ENCODE results near the gene TXNDC5.

TXNDC5 gene

GRCh38 chr6:7868926-7869325, 41.7 kb downstream of the TXNDC5 start:
- no peak for DNase-seq (ENCODE audit: low read depth in 2 of 2)

DNA sequence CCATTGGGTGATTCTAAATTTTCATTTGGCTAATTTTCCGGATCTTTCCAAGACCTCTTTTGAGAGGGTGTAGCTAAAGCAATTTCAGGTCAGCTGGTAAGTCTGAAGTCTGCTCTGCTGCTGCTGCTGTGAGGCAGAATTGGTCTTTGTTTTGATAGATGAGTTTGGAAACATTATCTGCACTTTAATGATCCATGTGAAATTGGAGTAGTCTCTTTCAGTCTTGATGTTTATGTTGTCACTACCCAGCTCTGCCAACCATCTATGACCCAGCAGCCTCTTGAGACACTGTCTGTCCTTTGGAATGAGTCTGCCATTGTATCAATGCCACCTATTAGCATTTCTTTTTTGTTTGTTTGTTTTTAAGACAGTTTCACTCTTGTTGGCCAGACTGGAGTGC, 44.1 kb downstream of the TXNDC5 start:
- no peak for DNase-seq (ENCODE audit: low read depth in 2 of 2)

DNA sequence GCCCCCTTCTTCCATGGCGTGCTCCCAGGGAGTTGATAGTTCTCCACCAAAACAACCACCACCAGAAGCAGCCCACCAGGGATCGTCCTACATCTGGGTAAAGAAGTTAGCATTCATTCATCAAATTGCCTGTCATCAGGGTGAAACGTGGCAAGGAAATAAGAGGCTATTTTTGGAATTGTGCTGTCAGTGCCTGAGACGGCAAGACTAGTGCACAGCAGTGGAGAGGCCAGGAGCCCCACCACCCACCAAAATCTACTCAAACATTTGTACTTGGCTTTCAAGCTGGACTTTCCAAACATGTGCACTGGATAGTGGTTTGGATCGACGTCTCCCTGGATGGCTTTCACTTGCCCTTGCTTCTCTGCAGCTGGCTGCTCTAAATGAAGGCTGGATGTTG, 44.8 kb downstream of the TXNDC5 start:
- DNase-seq (ENCODE audit: low read depth in 2 of 2): no peak

DNA sequence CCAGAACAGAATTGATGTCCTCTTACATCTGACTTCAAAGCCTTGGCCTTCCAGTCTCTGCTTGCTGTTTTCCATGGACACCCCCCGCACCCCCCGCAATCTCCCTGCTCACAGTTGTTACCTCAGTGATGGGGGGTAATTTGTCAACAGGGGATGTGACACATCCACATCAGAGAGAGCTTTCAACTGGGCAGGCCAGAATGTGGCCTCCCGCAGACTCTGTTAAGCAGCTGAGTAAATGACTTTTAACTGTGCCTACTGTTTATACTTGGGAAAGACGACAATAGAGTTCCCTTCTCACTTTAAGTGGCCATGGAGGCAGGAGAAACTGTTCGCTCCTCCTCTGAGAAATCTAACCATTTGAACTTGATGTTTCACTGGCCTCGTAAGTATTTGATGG, 51.0 kb downstream of the TXNDC5 start:
- no peak for DNase-seq (ENCODE audit: low read depth in 2 of 2)

- DNase-seq (ENCODE audit: low read depth in 2 of 2): no peak
Observed at GRCh38 chr6:7851780-7852179, 58.8 kb downstream of the TXNDC5 start.

GRCh38 chr6:7848229-7848628, 62.4 kb downstream of the TXNDC5 start:
- DNase-seq (ENCODE audit: low read depth in 2 of 2): no peak

DNA sequence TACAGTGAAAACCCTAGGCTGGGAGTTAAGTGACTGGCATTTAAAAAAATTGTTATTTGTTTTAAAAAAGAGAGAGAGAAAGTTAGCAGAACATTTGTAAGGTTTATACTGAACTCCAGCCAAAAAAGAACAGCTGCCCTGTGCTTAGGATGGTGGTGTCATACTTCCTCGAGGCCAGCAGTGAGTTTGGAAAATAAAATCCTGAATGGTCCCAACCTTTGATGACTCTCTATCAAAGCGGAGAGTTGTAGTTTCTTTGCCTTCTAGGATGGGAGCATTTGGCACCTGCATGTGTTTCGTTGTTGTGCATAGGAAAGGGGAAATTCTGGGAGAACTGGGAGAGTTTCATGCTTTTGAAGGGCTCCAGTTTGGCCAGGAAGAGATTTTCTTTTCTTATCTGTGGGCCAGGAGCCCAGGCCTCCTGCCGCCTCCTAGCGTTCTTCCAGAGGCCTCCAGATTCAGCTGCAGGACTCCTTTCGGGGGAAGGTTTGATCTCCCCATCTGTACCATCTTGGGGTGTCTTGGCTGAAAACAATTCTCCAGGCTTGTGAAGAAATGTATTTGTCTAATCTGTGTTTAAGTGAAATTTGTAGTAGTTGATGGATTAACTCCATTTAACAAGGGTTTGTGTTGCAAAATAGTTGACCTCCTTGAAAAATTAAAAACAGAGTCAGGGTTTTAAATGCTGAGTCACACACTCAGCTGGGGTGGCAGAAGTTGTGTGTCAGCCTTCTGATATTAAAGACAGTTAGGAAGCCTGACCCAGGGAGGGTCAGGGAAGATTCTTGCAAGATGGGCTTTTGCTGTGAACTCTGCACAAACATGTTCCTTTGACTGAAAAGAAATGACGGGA, 63.4 kb downstream of the TXNDC5 start:
- no peak for DNase-seq (ENCODE audit: low read depth in 2 of 2)

GRCh38 chr6:7841781-7842468, 68.7 kb downstream of the TXNDC5 start:
- no peak for DNase-seq (ENCODE audit: low read depth in 2 of 2)

DNA sequence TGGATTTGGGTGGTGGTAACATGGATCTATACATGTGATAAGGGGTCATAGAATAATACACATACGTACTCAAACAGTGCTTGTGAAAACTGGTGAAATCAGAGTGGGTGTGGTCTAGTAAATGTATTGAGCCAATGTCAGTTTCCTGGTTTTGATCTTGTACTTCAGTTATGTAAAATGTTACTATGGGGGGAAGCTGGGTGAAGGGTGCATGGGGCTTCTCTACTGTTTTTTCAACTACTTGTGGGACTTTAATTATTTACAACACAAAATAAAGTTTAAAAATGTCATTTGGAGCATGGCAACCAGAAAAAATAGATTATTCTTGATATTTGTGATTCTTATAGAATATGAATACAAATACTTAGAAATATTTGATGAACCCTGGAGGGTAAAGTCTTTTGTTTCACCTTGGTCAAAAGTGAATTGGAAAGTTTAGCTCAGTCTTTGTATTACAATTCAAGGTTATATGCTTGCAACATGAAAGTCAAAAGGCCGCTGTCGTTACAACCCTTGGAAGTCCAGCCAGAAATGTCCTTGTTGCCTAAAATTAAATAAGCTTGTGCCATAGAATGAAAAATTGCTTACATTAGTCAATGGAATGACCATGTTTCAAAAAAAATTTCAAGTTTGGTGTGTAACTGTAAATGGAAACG, 74.1 kb downstream of the TXNDC5 start:
- DNase-seq (ENCODE audit: low read depth in 2 of 2): no peak

DNA sequence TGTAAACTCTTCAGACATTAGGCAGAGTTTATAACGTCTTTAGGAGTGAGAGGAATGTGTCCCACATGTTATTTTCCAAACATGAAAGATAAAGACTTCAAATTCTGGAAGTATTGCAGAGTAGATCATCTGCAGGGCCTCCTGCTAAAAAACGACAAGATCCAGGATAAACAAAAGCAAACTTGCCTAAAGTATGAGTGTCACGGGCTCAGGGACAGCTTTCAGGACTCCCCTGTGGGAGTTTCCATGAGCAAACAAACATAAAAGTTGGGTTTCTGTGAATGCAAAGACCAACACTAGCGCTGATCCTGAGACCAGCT, 76.9 kb downstream of the TXNDC5 start:
- no peak for DNase-seq (ENCODE audit: low read depth in 2 of 2)

- DNase-seq (ENCODE audit: low read depth in 2 of 2): no peak
Observed at GRCh38 chr6:7832904-7833750, 77.5 kb downstream of the TXNDC5 start.

All from stimulated activated CD8-positive, alpha-beta memory T cell treated with anti-CD3 and anti-CD28 coated beads, Interleukin-7, amount 100 ng/mL, for 4 hours (primary cell).